Parathyroid adenoma (tissue), 2 donors: ENCODE data around the gene GLCE.
A peak's percentile ranks its signal among the peaks of the same experiment; 100 is the strongest.

Experiments
- H2AFZ ChIP-seq: fragments of 300-600 bp; sonication (generic); one replicate; pipeline ENCODE4 v1.7.0; 2017; ENCODE audit warnings: antibody characterized with exemption, mild to moderate bottlenecking
- H3K27ac ChIP-seq: fragments of 300-600 bp; sonication (generic); one replicate; pipeline ENCODE4 v1.7.0; 2017
- H3K27me3 ChIP-seq: fragments of 300-600 bp; sonication (generic); one replicate; pipeline ENCODE4 v1.7.0; 2017; ENCODE audit warnings: low read length; ENCODE audit not compliant: control insufficient read depth, insufficient read depth
- H3K36me3 ChIP-seq: fragments of 300-600 bp; sonication (generic); one replicate; pipeline ENCODE4 v1.7.0; 2017; ENCODE audit warnings: low read length; ENCODE audit not compliant: control insufficient read depth, insufficient read depth
- H3K4me1 ChIP-seq: fragments of 300-600 bp; sonication (generic); one replicate; pipeline ENCODE4 v1.7.0; 2017; ENCODE audit warnings: control low read depth
- H3K4me2 ChIP-seq: fragments of 300-600 bp; sonication (generic); one replicate; pipeline ENCODE4 v1.7.0; 2017; ENCODE audit warnings: low read length
- H3K4me3 ChIP-seq: fragments of 300-600 bp; sonication (generic); one replicate; pipeline ENCODE4 v1.7.0; 2017; ENCODE audit warnings: low read depth, low read length
- H3K79me2 ChIP-seq: fragments of 300-600 bp; sonication (generic); one replicate; pipeline ENCODE4 v1.7.0; 2017; ENCODE audit warnings: control low read depth
- H3K9ac ChIP-seq: fragments of 300-600 bp; sonication (generic); one replicate; pipeline ENCODE4 v1.7.0; 2017; ENCODE audit warnings: mild to moderate bottlenecking
- H3K9me3 ChIP-seq: fragments of 300-600 bp; sonication (generic); one replicate; pipeline ENCODE4 v1.7.0; 2017; ENCODE audit warnings: low read length; ENCODE audit not compliant: control insufficient read depth
- TF ChIP-seq, protein P1 (sequence below): fragments of 300-600 bp; sonication (generic); IDR thresholded peaks from one replicate; pipeline ENCODE4 v1.7.0; 2017; ENCODE audit warnings: antibody characterized with exemption, mild to moderate bottlenecking
- donor health status: primary hyperparathyroidism.

Gene GLCE

DNA sequence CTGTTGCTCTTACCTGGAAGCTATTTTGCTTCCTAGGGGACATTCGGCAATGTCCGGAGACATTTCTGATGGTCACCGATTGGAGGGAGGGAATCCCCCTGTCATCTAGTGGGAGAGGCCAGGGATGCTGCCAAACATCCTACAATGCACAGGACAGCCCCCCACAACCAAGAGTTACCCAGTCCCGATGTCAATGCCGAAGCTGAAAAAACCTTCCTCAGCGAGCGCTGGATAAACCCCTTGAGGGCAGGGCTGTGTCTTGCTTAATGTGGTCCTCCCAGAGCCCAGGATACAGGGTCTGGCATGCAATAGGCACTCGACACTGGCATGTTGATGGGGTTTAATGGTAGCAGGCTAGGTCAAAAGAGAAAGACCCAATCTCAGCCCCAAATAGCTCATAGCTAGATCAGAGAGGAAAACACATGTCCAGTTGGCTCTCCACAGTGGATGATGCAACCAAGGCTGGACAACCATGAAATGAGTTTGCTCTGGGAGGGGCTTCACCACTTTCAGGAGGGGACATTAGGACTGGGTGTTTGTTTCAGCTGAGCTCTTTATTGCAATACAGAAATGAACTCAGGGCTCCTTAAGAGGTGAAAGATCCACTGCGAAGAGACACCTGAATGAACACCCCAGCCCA, 121.8 kb downstream of the GLCE start:
- Histone ChIP-seq H3K79me2 (no peaks in the 10 kb centered on the region), H3K4me3 (no peak overlapping the region), H3K9me3 (no peaks in the 10 kb centered on the region), H3K36me3 (no peaks in the 10 kb centered on the region), H3K9ac (no peak overlapping the region), H3K4me1 (no peaks in the 10 kb centered on the region), H3K27ac (no peak overlapping the region), H2AFZ (no peak overlapping the region), H3K4me2 (no peak overlapping the region), H3K27me3 (no peaks in the 10 kb centered on the region)
- TF ChIP-seq, protein P1, sequence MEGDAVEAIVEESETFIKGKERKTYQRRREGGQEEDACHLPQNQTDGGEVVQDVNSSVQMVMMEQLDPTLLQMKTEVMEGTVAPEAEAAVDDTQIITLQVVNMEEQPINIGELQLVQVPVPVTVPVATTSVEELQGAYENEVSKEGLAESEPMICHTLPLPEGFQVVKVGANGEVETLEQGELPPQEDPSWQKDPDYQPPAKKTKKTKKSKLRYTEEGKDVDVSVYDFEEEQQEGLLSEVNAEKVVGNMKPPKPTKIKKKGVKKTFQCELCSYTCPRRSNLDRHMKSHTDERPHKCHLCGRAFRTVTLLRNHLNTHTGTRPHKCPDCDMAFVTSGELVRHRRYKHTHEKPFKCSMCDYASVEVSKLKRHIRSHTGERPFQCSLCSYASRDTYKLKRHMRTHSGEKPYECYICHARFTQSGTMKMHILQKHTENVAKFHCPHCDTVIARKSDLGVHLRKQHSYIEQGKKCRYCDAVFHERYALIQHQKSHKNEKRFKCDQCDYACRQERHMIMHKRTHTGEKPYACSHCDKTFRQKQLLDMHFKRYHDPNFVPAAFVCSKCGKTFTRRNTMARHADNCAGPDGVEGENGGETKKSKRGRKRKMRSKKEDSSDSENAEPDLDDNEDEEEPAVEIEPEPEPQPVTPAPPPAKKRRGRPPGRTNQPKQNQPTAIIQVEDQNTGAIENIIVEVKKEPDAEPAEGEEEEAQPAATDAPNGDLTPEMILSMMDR = no peak

DNA sequence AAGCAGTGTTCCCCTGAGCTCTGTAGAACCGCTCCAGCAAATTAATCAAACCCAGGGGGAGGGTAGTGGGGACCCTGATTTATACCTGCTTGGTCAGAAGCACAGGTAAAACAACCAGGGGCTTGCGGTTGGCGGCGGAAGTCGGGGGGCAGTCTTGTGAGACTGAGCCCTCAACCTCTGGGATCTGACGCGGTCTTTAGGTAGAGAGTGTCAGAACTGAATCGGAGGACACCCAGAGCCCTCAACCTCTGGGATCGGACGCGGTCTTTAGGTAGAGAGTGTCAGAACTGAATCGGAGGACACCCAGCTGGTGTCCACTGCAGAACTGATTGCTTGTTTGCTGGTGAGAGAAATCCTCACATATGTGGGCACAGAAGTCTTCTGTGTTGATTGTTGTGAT, 125.4 kb downstream of the GLCE start:
- TF ChIP-seq, protein P1 = no peak
- no peaks in the 10 kb centered on the region for H3K79me2 ChIP-seq
- H2AFZ ChIP-seq = no peak overlapping the region

GRCh38 chr15:69288011-69288410, 127.6 kb downstream of the GLCE start:
- TF ChIP-seq, protein P1 = no peak
- Histone ChIP-seq H3K4me2 (no peak overlapping the region), H2AFZ (peak overlapping the region; percentile 56), H3K36me3 (no peaks in the 10 kb centered on the region), H3K9me3 (no peaks in the 10 kb centered on the region), H3K4me3 (no peak overlapping the region), H3K27me3 (no peaks in the 10 kb centered on the region), H3K79me2 (no peaks in the 10 kb centered on the region), H3K27ac (peak overlapping the region; percentile 63), H3K4me1 (peaks cover 21% of the 10 kb centered on the region), H3K9ac (no peak overlapping the region)

More for the DNA sequence above, 125.4 kb downstream of the GLCE start:
- Histone ChIP-seq H3K36me3 (no peaks in the 10 kb centered on the region), H3K4me2 (no peak overlapping the region), H3K9me3 (no peaks in the 10 kb centered on the region), H3K27me3 (no peaks in the 10 kb centered on the region), H3K9ac (no peak overlapping the region), H3K4me1 (peaks cover 21% of the 10 kb centered on the region), H3K27ac (no peak overlapping the region), H3K4me3 (no peak overlapping the region)

- H3K9me3 ChIP-seq = no peaks in the 10 kb centered on the region
- H3K9ac ChIP-seq = no peak overlapping the region
- peaks cover 21% of the 10 kb centered on the region for H3K4me1 ChIP-seq
- no peaks in the 10 kb centered on the region for H3K27me3 ChIP-seq
- H3K79me2 ChIP-seq = no peaks in the 10 kb centered on the region
- H2AFZ ChIP-seq = peak overlapping the region; percentile 56
- peak overlapping the region; percentile 63 for H3K27ac ChIP-seq
- H3K36me3 ChIP-seq = no peaks in the 10 kb centered on the region
- TF ChIP-seq, protein P1 = no peak
- no peak overlapping the region for H3K4me3 ChIP-seq
- H3K4me2 ChIP-seq = no peak overlapping the region
These were observed 128.3 kb downstream of the GLCE start for GRCh38 chr15:69288531-69289341.
